H1 (cell line): ENCODE results near the gene CDK10.

Source experiments
- CREB1 ChIP-seq: IDR thresholded peaks from 2 replicates; pipeline ENCODE4 v1.6.1; 2012; ENCODE audit warnings: inconsistent platforms
- CTCF ChIP-seq, 3 experiments: IDR thresholded peaks; 1 replicate in 2 of 3; 2 replicates in 1 of 3; pipeline versions ENCODE4 v1.5.1 to v1.6.1; 2011; ENCODE audit warnings: low read length in 3 of 3, mild to moderate bottlenecking in 3 of 3, inconsistent platforms in 2 of 3, low read depth in 1 of 3, moderate library complexity in 1 of 3; ENCODE audit not compliant: insufficient read depth in 1 of 3; ENCODE audit errors: control extremely low read depth in 1 of 3
- EGR1 ChIP-seq: IDR thresholded peaks from 2 replicates; pipeline ENCODE4 v1.6.1; 2011; ENCODE audit warnings: low read depth, low read length, borderline replicate concordance
- MAFK ChIP-seq: IDR thresholded peaks from 2 replicates; pipeline ENCODE4 v1.6.1; 2012; ENCODE audit warnings: low read depth, mild to moderate bottlenecking, improper control_type of control experiment, low read length
- MAX ChIP-seq: IDR thresholded peaks from 2 replicates; pipeline ENCODE4 v1.6.1; 2012; ENCODE audit warnings: inconsistent platforms
- POLR2A ChIP-seq, 2 experiments: IDR thresholded peaks; 1 replicate in 1 of 2; 2 replicates in 1 of 2; pipeline ENCODE4 v1.6.1; 2011; ENCODE audit warnings: low read depth in 2 of 2, low read length in 2 of 2, mild to moderate bottlenecking in 2 of 2; ENCODE audit errors: control extremely low read depth in 1 of 2
- POLR2AphosphoS5 ChIP-seq: IDR thresholded peaks from 2 replicates; pipeline ENCODE4 v1.6.1; 2011; ENCODE audit warnings: low read depth, low read length
- SP1 ChIP-seq: IDR thresholded peaks from 2 replicates; pipeline ENCODE4 v1.6.1; 2011; ENCODE audit warnings: low read depth, low read length
- SUZ12 ChIP-seq: fragments of 200-600 bp; sonication (generic); IDR thresholded peaks from 2 replicates; pipeline ENCODE4 v1.6.1; 2012; ENCODE audit warnings: mild to moderate bottlenecking, inconsistent platforms, low read length, moderate library complexity, mixed read lengths

- TF ChIP-seq CTCF (IDR thresholded peaks at IDR 0.05; ENCODE audit: control extremely low read depth in 1 of 3, insufficient read depth in 1 of 3, low read depth in 1 of 3, low read length in 3 of 3) (no peak), POLR2A (IDR thresholded peaks at IDR 0.05; ENCODE audit: control extremely low read depth in 1 of 2, low read depth in 2 of 2, low read length in 2 of 2) (no peak), POLR2AphosphoS5 (no peak), MAFK (no peak), SP1 (no peak), EGR1 (no peak), SUZ12 (no peak), CREB1 (no peak), MAX (no peak)
Measured at GRCh38 chr16:89697161-89697615, 10.7 kb downstream of the CDK10 start.
